Neuronal stem cell (in vitro differentiated cells): ENCODE results near the gene CFD.
"Not testable (repeated sequence)": the region's sequence is repeated elsewhere in the genome, so short reads cannot be mapped to it uniquely, and the experiment has no call there.

Experiments
- DNase-seq: peaks from one replicate; pipeline ENCODE4 v3.0.0-alpha.2; 2013; ENCODE audit warnings: low spot score
- H2AFZ ChIP-seq: one replicate; pipeline ENCODE4 v1.6.1; 2013; ENCODE audit warnings: mild to moderate bottlenecking, low read length, inconsistent platforms
- H2AK5ac ChIP-seq: 2 replicates; pipeline ENCODE4 v1.6.1; 2013; ENCODE audit warnings: low read depth, mild to moderate bottlenecking, inconsistent platforms, low read length, moderate library complexity, mixed read lengths
- H2BK120ac ChIP-seq: 2 replicates; pipeline ENCODE4 v1.6.1; 2013; ENCODE audit warnings: low read depth, mild to moderate bottlenecking, inconsistent platforms, low read length, moderate library complexity, mixed read lengths
- H2BK12ac ChIP-seq: one replicate; pipeline ENCODE4 v1.6.1; 2013; ENCODE audit warnings: low read length, inconsistent platforms
- H2BK15ac ChIP-seq: 2 replicates; pipeline ENCODE4 v1.6.1; 2013; ENCODE audit warnings: mild to moderate bottlenecking, low read length, inconsistent platforms, mixed read lengths
- H2BK5ac ChIP-seq: one replicate; pipeline ENCODE4 v1.6.1; 2013; ENCODE audit warnings: inconsistent platforms, mild to moderate bottlenecking, low read length, moderate library complexity
- H3K14ac ChIP-seq: one replicate; pipeline ENCODE4 v1.6.1; 2013; ENCODE audit warnings: low read length, inconsistent platforms
- H3K18ac ChIP-seq: 2 replicates; pipeline ENCODE4 v1.6.1; 2013; ENCODE audit warnings: low read length, inconsistent platforms
- H3K23ac ChIP-seq: 2 replicates; pipeline ENCODE4 v1.6.1; 2013; ENCODE audit warnings: low read depth, mild to moderate bottlenecking, mixed read lengths, low read length, inconsistent platforms; ENCODE audit not compliant: poor library complexity
- H3K27ac ChIP-seq: replicated peaks from 3 replicates; pipeline ENCODE4 v1.5.1; 2013; ENCODE audit warnings: low read length, inconsistent platforms
- H3K27me3 ChIP-seq, 3 experiments: 2 replicates each; pipeline ENCODE4 v1.6.1; 2013; ENCODE audit warnings: low read length in 3 of 3, mild to moderate bottlenecking in 2 of 3, inconsistent platforms in 1 of 3, low read depth in 1 of 3, mixed read lengths in 1 of 3, moderate library complexity in 1 of 3; ENCODE audit not compliant: control insufficient read depth in 3 of 3, insufficient read depth in 3 of 3
- H3K36me3 ChIP-seq, 2 donors: replicated peaks in 1 of 2; 2 replicates each; pipeline ENCODE4 v1.6.1; 2013; ENCODE audit warnings: low read length in 2 of 2; ENCODE audit not compliant: control insufficient read depth in 2 of 2, insufficient read depth in 2 of 2
- H3K4ac ChIP-seq: 2 replicates; pipeline ENCODE4 v1.6.1; 2013; ENCODE audit warnings: inconsistent platforms, mild to moderate bottlenecking, low read length, moderate library complexity
- H3K4me1 ChIP-seq, 2 donors: 1 replicate in 1 of 2; 2 replicates in 1 of 2; pipeline ENCODE4 v1.6.1; 2013; ENCODE audit warnings: low read length in 2 of 2, low read depth in 1 of 2; ENCODE audit not compliant: control insufficient read depth in 2 of 2, insufficient read depth in 1 of 2
- H3K4me2 ChIP-seq: one replicate; pipeline ENCODE4 v1.6.1; 2013; ENCODE audit warnings: mild to moderate bottlenecking, low read length, inconsistent platforms; ENCODE audit not compliant: insufficient read depth, poor library complexity, severe bottlenecking
- H3K4me3 ChIP-seq, 2 donors: 2 replicates each; pipeline ENCODE4 v1.5.1; 2013; ENCODE audit warnings: low read length in 2 of 2, mild to moderate bottlenecking in 2 of 2, inconsistent platforms in 1 of 2, moderate library complexity in 1 of 2
- H3K79me1 ChIP-seq: one replicate; pipeline ENCODE4 v1.6.1; 2013; ENCODE audit warnings: low read depth, mild to moderate bottlenecking, inconsistent platforms, low read length, moderate library complexity
- H3K9ac ChIP-seq: one replicate; pipeline ENCODE4 v1.6.1; 2013; ENCODE audit warnings: mild to moderate bottlenecking, low read depth, low read length, inconsistent platforms; ENCODE audit not compliant: poor library complexity
- H3K9me3 ChIP-seq, 2 donors: replicated peaks in 1 of 2; 2 replicates each; pipeline versions ENCODE3 to v1.6.1; 2013; ENCODE audit warnings: low read length in 2 of 2, mild to moderate bottlenecking in 2 of 2, inconsistent platforms in 1 of 2, low read depth in 1 of 2, mixed read lengths in 1 of 2, moderate library complexity in 1 of 2; ENCODE audit not compliant: control insufficient read depth in 2 of 2, insufficient read depth in 1 of 2
- H4K8ac ChIP-seq: one replicate; pipeline ENCODE4 v1.6.1; 2013; ENCODE audit warnings: low read depth, mild to moderate bottlenecking, inconsistent platforms, low read length, moderate library complexity
- H4K91ac ChIP-seq: one replicate; pipeline ENCODE4 v1.6.1; 2013; ENCODE audit warnings: low read length, low read depth, mild to moderate bottlenecking, inconsistent platforms; ENCODE audit not compliant: poor library complexity
- WGBS, 2 donors: extraction: QIAGEN DNeasy Blood & Tissue Kit; methylation state at CpG; one replicate each; pipeline ENCODE4 v1.1.7; 2013; ENCODE audit warnings: missing lambda C conversion rate in 2 of 2, mixed read lengths in 1 of 2; ENCODE audit not compliant: insufficient read length in 2 of 2, insufficient replicate concordance in 1 of 2; ENCODE audit errors: extremely low coverage in 2 of 2; 5-methylcytosine and 5-hydroxymethylcytosine counted together

Gene CFD

DNA sequence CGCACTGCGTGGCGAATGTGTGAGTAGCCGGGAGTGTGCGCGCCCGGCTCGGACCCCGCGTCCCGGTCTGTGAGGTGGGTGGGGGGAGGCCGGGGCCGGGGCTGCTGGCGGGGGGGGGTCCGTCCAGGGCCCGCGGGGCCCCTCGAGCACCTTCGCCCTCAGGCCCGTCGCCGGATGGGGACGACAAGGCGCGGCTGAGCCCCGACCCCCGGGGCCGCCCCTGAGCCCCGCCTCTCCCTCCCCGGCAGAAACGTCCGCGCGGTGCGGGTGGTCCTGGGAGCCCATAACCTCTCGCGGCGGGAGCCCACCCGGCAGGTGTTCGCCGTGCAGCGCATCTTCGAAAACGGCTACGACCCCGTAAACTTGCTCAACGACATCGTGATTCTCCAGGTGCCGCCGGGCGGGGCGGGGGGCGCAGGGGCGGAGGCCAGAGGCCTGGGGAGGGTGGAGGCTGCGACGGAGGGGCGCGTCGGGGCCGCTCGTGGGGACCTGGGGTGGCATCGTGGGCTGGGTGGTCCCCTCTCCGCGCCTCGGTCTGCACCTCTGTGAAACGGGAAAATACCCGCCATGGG lies 6.4 kb upstream of the CFD start:
- Histone ChIP-seq H3K23ac (no peak overlapping the region), H2BK5ac (no peak overlapping the region), H2AFZ (no peak overlapping the region), H2BK12ac (no peak overlapping the region), H3K79me1 (no peaks in the 10 kb centered on the region), H3K36me3 (no peaks in the 10 kb centered on the region), H3K4ac (no peak overlapping the region), H3K9me3 (no peaks in the 10 kb centered on the region), H2AK5ac (peak overlapping the region; percentile 46), H3K14ac (no peak overlapping the region), H3K9ac (no peak overlapping the region), H3K4me2 (no peak overlapping the region), H3K4me3 (no peak overlapping the region), H3K27ac (no peak overlapping the region), H3K18ac (no peak overlapping the region), H2BK120ac (no peak overlapping the region), H4K8ac (no peak overlapping the region), H4K91ac (no peak overlapping the region), H3K4me1 (peaks cover 0 to 3% of the 10 kb centered on the region in 2 donors), H2BK15ac (no peak overlapping the region), H3K27me3 (peaks cover 0 to 6% (median 0%) of the 10 kb centered on the region in 3 experiments)
- no CpG with 5 or more reads among the region's 67 CpGs for WGBS, 2 donors
- no peak for DNase-seq

DNA sequence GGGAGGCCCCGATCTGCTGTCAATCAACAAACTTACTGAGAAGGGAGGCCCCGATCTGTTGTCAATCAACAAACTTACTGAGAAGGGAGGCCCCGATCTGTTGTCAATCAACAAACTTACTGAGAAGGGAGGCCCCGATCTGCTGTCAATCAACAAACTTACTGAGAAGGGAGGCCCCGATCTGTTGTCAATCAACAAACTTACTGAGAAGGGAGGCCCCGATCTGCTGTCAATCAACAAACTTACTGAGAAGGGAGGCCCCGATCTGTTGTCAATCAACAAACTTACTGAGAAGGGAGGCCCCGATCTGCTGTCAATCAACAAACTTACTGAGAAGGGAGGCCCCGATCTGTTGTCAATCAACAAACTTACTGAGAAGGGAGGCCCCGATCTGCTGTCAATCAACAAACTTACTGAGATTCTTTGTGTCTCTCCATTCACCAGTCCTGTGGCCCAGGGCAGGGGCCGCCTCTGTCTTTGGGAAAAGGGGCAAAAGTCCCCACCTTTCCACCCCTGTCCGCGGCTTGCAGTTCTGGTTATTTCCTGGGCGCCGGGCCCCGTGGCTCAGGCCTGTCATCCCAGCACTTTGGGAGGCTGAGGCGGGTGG lies 5.7 kb upstream of the CFD start:
- WGBS, 2 donors, result no CpG with 5 or more reads among the region's 17 CpGs
- not testable (repeated sequence) for H2AFZ ChIP-seq, H3K9ac ChIP-seq, H4K91ac ChIP-seq, H2BK5ac ChIP-seq, H3K4me2 ChIP-seq, DNase-seq, H2AK5ac ChIP-seq, H3K4me3 ChIP-seq, H3K23ac ChIP-seq, H2BK15ac ChIP-seq, H3K27ac ChIP-seq, H4K8ac ChIP-seq, H3K14ac ChIP-seq, H3K18ac ChIP-seq, H2BK120ac ChIP-seq, H3K4me1 ChIP-seq, H2BK12ac ChIP-seq, H3K4ac ChIP-seq, H3K36me3 ChIP-seq, H3K9me3 ChIP-seq, H3K79me1 ChIP-seq, H3K27me3 ChIP-seq

DNA sequence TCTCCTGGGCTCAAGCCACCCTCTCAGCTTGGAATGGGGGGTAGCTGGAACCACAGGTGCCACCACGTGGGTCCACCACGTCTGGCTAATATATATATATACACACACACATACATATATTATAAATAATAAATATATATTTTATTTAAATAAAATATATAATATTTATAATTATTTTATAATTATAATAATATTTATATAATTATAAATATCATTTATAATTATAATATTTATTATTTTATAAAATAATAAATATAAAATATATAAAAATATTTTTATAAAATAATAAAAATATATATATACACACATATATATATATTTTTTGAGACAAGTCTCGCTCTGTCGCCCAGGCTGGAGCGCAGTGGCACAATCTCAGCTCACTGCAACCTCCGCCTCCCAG lies 4.9 kb upstream of the CFD start:
- Histone ChIP-seq H4K91ac (no peak overlapping the region), H2BK12ac (no peak overlapping the region), H2BK15ac (no peak overlapping the region), H3K18ac (no peak overlapping the region), H3K27ac (no peak overlapping the region), H3K9ac (no peak overlapping the region), H3K79me1 (no peaks in the 10 kb centered on the region), H3K4me3 (no peak overlapping the region), H3K4ac (no peak overlapping the region), H2BK120ac (no peak overlapping the region), H3K14ac (no peak overlapping the region), H2AK5ac (no peak overlapping the region), H3K4me2 (no peak overlapping the region), H3K27me3 (peaks cover 0 to 11% (median 11%) of the 10 kb centered on the region in 3 experiments), H2BK5ac (no peak overlapping the region), H3K4me1 (peaks cover 0 to 6% of the 10 kb centered on the region in 2 donors), H4K8ac (no peak overlapping the region), H2AFZ (no peak overlapping the region), H3K36me3 (no peaks in the 10 kb centered on the region), H3K23ac (no peak overlapping the region), H3K9me3 (peaks cover 0 to 2% of the 10 kb centered on the region in 2 donors)
- WGBS, 2 donors, result no CpG with 5 or more reads among the region's 6 CpGs
- DNase-seq, result no peak

DNA sequence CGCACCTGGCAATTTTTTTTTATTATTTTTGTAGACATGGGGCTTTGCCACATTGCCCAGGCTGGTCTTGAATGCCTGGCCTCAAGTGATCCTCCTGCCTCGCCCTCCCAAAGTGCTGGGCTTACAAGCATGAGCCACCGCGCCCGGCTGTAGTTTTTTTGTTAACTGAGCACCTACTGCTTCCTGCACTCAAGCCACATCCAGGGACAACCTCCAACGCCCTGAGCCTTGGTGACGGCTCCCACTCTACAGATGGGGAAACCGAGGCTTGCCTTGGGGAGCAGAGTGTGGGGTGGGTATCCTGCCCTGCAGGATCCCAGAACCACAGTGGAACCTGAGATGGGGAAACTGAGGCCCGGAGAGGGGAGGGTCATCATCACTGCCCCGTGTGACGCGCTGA lies 4.3 kb upstream of the CFD start:
- H2BK5ac ChIP-seq, result no peak overlapping the region
- no CpG with 5 or more reads among the region's 12 CpGs for WGBS, 2 donors
- H3K9ac ChIP-seq, result no peak overlapping the region
- H3K9me3 ChIP-seq, result peaks cover 0 to 2% of the 10 kb centered on the region in 2 donors
- H3K4me2 ChIP-seq, result no peak overlapping the region
- peak overlapping the region; percentile 99 for H3K14ac ChIP-seq
- no peak overlapping the region for H3K4me3 ChIP-seq
- H2BK120ac ChIP-seq, result no peak overlapping the region
- peaks cover 0 to 6% of the 10 kb centered on the region in 2 donors for H3K4me1 ChIP-seq
- no peak overlapping the region for H2BK12ac ChIP-seq
- no peak overlapping the region for H4K8ac ChIP-seq
- no peak for DNase-seq
- peak overlapping the region; percentile 66 for H2AK5ac ChIP-seq
- H2BK15ac ChIP-seq, result no peak overlapping the region
- H3K18ac ChIP-seq, result peak overlapping the region; percentile 89
- H3K27me3 ChIP-seq, result peaks cover 3 to 17% (median 17%) of the 10 kb centered on the region in 3 experiments
- no peak overlapping the region for H2AFZ ChIP-seq
- H4K91ac ChIP-seq, result no peak overlapping the region
- H3K4ac ChIP-seq, result no peak overlapping the region
- peaks cover 2% of the 10 kb centered on the region for H3K79me1 ChIP-seq
- H3K36me3 ChIP-seq, result no peaks in the 10 kb centered on the region
- no peak overlapping the region for H3K27ac ChIP-seq
- H3K23ac ChIP-seq, result peak overlapping the region; percentile 98
